SK-N-SH treated with all-trans-retinoic acid at 6 μM for 48 hours (cell line): ENCODE data around the gene RNF103.

ENCODE experiments used
- CSRNP3 ChIP-seq: fragments of 250-450 bp; sonication (Bioruptor Pico); IDR thresholded peaks from 2 replicates; pipeline ENCODE4 v1.5.1; 2021; ENCODE audit warnings: mild to moderate bottlenecking, moderate library complexity
- GLIS3 ChIP-seq: fragments of 250-450 bp; sonication (Bioruptor Pico); IDR thresholded peaks from 2 replicates; pipeline ENCODE4 v1.5.0; 2020; ENCODE audit warnings: mild to moderate bottlenecking, moderate library complexity
- ISL1 ChIP-seq: fragments of 250-450 bp; sonication (Bioruptor Pico); IDR thresholded peaks from 2 replicates; pipeline ENCODE4 v2.1.2; 2022; ENCODE audit warnings: mild to moderate bottlenecking, moderate library complexity
- OSR1 ChIP-seq: fragments of 250-450 bp; sonication (Bioruptor Pico); IDR thresholded peaks from 2 replicates; pipeline ENCODE4 v1.8.0; 2022; ENCODE audit warnings: moderate library complexity, mild to moderate bottlenecking, inconsistent platforms
- ZFP3 ChIP-seq: fragments of 250-450 bp; sonication (Bioruptor Pico); IDR thresholded peaks from 2 replicates; pipeline ENCODE4 v1.5.0; 2020; ENCODE audit warnings: mild to moderate bottlenecking, moderate library complexity
- TF ChIP-seq, protein P1 (sequence below): fragments of 250-450 bp; sonication (Bioruptor Pico); IDR thresholded peaks from 2 replicates; pipeline ENCODE4 v1.5.0; 2020; ENCODE audit warnings: mild to moderate bottlenecking, moderate library complexity

DNA sequence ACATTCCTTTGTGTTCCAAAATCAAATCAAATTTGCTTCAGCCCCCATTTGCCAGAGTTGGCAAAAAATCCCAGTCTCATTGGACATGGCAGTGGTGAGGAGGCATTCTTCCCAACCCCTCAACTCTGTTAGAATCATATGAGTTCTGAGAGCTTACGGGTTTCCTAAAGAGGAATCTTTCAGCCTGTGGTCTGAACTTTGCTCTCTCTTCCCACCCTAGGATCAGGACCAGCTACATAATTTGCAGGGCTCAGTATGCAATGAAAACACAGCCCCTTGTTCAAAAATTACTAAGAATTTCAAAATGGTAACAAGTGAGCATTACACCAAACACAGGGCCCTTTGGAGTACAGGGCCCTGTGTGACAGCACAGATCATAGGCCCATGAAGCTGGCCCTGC is 49.3 kb upstream of the RNF103 start:
- TF ChIP-seq OSR1 (CRISPR knock-in tag) (no peak), ISL1 (no peak), CSRNP3 (no peak), GLIS3 (CRISPR knock-in tag) (no peak), ZFP3 (CRISPR knock-in tag) (no peak)
- TF ChIP-seq, protein P1, sequence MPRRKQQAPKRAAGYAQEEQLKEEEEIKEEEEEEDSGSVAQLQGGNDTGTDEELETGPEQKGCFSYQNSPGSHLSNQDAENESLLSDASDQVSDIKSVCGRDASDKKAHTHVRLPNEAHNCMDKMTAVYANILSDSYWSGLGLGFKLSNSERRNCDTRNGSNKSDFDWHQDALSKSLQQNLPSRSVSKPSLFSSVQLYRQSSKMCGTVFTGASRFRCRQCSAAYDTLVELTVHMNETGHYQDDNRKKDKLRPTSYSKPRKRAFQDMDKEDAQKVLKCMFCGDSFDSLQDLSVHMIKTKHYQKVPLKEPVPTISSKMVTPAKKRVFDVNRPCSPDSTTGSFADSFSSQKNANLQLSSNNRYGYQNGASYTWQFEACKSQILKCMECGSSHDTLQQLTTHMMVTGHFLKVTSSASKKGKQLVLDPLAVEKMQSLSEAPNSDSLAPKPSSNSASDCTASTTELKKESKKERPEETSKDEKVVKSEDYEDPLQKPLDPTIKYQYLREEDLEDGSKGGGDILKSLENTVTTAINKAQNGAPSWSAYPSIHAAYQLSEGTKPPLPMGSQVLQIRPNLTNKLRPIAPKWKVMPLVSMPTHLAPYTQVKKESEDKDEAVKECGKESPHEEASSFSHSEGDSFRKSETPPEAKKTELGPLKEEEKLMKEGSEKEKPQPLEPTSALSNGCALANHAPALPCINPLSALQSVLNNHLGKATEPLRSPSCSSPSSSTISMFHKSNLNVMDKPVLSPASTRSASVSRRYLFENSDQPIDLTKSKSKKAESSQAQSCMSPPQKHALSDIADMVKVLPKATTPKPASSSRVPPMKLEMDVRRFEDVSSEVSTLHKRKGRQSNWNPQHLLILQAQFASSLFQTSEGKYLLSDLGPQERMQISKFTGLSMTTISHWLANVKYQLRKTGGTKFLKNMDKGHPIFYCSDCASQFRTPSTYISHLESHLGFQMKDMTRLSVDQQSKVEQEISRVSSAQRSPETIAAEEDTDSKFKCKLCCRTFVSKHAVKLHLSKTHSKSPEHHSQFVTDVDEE, result no peak
